ENCODE measurements around the gene ARL3. TPM values are rescaled to one million over a fixed set of nuclear protein-coding genes. Genes with fewer than 3 reads are reported as not detected.

ARL3 gene
- total and polyA plus RNA-seq, 2 experiments from 2014 or later = 8.5 to 22.6 TPM

DNA sequence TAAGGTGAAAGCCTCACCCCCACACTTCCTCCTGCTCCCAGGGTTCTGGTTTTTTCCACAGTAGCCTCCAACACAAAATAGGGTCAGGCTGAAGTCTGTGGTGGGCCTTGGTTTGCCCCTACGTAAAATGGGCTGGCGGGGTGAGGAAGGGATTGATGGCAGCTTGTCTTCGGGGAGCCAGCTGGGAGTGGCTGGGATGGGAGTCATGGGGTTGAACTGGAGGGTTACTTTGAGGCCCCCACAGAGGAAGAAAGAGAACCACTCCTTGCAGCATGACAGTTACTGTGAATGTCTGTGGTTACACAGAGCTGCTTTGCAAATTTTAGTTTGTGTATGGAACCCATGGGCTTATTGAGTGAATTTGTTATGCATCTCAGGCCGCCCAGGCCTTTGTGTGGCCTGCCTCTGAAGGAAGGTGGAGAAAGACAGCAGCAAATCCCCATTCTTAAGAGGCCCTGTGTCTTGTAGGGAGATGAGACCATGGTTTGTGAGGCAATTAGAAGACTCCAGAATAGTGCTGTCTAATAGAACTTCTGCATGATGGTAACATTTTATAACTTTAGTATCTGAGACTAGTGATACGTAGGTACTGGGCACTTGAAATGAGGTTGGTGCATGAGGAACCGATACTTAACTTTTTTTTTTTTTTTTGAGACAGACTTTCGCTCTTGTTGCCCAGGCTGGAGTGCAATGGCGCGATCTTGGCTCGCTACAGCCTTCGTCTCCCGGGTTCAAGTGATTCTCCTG, 61.9 kb downstream of the ARL3 start:
- Histone ChIP-seq H3K27ac (ENCODE audit: low read depth) (no peak overlapping the region), H3K4me3 (no peak overlapping the region), H3K4me1 (ENCODE audit: insufficient read depth) (peaks cover 22% of the 10 kb centered on the region), H4K20me1 (replicated peaks; ENCODE audit: insufficient read depth) (peaks cover 4% of the 10 kb centered on the region; the same call in 1 of the 2 replicates), H3K36me3 (ENCODE audit: insufficient read depth) (no peaks in the 10 kb centered on the region), H3K79me2 (replicated peaks; ENCODE audit: insufficient read depth) (peaks cover 55% of the 10 kb centered on the region), H3K27me3 (ENCODE audit: insufficient read depth) (no peaks in the 10 kb centered on the region), H3K4me2 (no peak overlapping the region), H3K9me2 (ENCODE audit: insufficient read depth) (no peaks in the 10 kb centered on the region), H2AFZ (no peak overlapping the region), H3F3A (replicated peaks; ENCODE audit: low read depth) (no peaks in the 10 kb centered on the region)
- H3K27me3 Mint-ChIP-seq (ENCODE audit: insufficient read depth, low read depth, poor library complexity) = peaks cover 17% of the 10 kb centered on the region
- ATAC-seq = no peak
- TF ChIP-seq EZH2phosphoT487 (IDR thresholded peaks at IDR 0.05; ENCODE audit: unreplicated experiment) (no peak), NANOG (IDR thresholded peaks at IDR 0.05; ENCODE audit: borderline replicate concordance) (no peak)
- H3K9me3 Mint-ChIP-seq = no peaks in the 10 kb centered on the region
- peaks cover 53% of the 10 kb centered on the region for H3K4me1 Mint-ChIP-seq
- H3K4me3 Mint-ChIP-seq = no peak overlapping the region
- H3K27ac Mint-ChIP-seq = no peak overlapping the region
- no peak for DNase-seq (ENCODE audit: low spot score)
- H3K36me3 Mint-ChIP-seq (ENCODE audit: low read depth) = peaks cover 17% of the 10 kb centered on the region

DNA sequence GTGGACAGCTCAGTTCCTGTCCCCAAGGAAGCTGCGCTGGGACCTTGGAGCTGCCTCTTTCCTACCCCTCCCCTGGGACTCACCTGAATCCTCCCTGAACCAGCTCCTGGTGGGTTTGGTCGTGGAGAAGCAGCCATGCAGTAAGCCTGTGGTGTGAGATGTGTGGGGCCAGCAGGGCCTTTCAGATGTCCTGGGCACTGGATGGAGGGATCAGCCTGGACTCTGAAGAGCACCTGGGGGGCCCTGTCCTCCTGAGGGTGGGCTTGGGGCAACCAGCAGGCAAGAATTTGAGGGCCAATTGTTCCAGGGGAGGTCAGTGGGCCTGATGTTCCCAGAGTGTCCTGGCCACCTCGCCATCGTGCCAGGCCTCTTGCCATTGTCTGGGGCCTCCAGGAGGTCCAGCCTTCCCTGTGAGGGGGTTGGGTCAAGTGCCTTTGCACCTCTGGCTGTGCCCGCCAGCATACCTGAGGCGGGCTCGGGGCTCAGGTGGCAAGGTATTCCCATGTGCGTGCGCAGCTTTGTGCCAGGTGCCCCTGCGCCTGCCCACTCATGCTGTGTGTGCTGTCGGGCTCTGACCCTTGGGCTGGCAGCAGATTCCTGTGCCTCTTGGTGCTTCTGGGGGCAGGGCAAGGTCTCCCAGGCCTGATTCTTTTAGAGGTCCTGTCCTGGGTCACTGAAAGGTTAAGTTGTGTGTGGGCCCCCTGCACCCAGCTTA, 62.6 kb downstream of the ARL3 start:
- peaks cover 56% of the 10 kb centered on the region for H3K4me1 Mint-ChIP-seq
- H3K27ac ChIP-seq (ENCODE audit: low read depth) = no peak overlapping the region
- no peaks in the 10 kb centered on the region for H3K27me3 ChIP-seq (ENCODE audit: insufficient read depth)
- H3K9me3 Mint-ChIP-seq = no peaks in the 10 kb centered on the region
- H3K36me3 ChIP-seq (ENCODE audit: insufficient read depth) = no peaks in the 10 kb centered on the region
- peaks cover 17% of the 10 kb centered on the region for H3K27me3 Mint-ChIP-seq (ENCODE audit: insufficient read depth, low read depth, poor library complexity)
- DNase-seq (ENCODE audit: low spot score) (no peak), ATAC-seq (no peak)
- no peak overlapping the region for H3K4me3 ChIP-seq
- no peaks in the 10 kb centered on the region for H3K9me2 ChIP-seq (ENCODE audit: insufficient read depth)
- H3F3A ChIP-seq (replicated peaks; ENCODE audit: low read depth) = no peaks in the 10 kb centered on the region
- H2AFZ ChIP-seq = no peak overlapping the region
- H3K36me3 Mint-ChIP-seq (ENCODE audit: low read depth) = peaks cover 13% of the 10 kb centered on the region
- peaks cover 30% of the 10 kb centered on the region for H3K4me1 ChIP-seq (ENCODE audit: insufficient read depth)
- no peak overlapping the region for H3K4me3 Mint-ChIP-seq
- peaks cover 11% of the 10 kb centered on the region; the same call in 1 of the 2 replicates for H4K20me1 ChIP-seq (replicated peaks; ENCODE audit: insufficient read depth)
- H3K79me2 ChIP-seq (replicated peaks; ENCODE audit: insufficient read depth) = peaks cover 62% of the 10 kb centered on the region
- H3K4me2 ChIP-seq = no peak overlapping the region
- H3K27ac Mint-ChIP-seq = no peak overlapping the region
- TF ChIP-seq ZNF331 (CRISPR knock-in tag; IDR thresholded peaks at IDR 0.05; ENCODE audit: low read depth) = no peak
- no peak for TF ChIP-seq NANOG (IDR thresholded peaks at IDR 0.05; ENCODE audit: borderline replicate concordance)
- TF ChIP-seq STAT1 (IDR thresholded peaks at IDR 0.05; ENCODE audit: unreplicated experiment) = no peak
- TF ChIP-seq EZH2phosphoT487 (IDR thresholded peaks at IDR 0.05; ENCODE audit: unreplicated experiment) = no peak
- TF ChIP-seq CREB1 (CRISPR knock-in tag; IDR thresholded peaks at IDR 0.05; ENCODE audit: low read depth) = no peak
- TF ChIP-seq, protein P1, sequence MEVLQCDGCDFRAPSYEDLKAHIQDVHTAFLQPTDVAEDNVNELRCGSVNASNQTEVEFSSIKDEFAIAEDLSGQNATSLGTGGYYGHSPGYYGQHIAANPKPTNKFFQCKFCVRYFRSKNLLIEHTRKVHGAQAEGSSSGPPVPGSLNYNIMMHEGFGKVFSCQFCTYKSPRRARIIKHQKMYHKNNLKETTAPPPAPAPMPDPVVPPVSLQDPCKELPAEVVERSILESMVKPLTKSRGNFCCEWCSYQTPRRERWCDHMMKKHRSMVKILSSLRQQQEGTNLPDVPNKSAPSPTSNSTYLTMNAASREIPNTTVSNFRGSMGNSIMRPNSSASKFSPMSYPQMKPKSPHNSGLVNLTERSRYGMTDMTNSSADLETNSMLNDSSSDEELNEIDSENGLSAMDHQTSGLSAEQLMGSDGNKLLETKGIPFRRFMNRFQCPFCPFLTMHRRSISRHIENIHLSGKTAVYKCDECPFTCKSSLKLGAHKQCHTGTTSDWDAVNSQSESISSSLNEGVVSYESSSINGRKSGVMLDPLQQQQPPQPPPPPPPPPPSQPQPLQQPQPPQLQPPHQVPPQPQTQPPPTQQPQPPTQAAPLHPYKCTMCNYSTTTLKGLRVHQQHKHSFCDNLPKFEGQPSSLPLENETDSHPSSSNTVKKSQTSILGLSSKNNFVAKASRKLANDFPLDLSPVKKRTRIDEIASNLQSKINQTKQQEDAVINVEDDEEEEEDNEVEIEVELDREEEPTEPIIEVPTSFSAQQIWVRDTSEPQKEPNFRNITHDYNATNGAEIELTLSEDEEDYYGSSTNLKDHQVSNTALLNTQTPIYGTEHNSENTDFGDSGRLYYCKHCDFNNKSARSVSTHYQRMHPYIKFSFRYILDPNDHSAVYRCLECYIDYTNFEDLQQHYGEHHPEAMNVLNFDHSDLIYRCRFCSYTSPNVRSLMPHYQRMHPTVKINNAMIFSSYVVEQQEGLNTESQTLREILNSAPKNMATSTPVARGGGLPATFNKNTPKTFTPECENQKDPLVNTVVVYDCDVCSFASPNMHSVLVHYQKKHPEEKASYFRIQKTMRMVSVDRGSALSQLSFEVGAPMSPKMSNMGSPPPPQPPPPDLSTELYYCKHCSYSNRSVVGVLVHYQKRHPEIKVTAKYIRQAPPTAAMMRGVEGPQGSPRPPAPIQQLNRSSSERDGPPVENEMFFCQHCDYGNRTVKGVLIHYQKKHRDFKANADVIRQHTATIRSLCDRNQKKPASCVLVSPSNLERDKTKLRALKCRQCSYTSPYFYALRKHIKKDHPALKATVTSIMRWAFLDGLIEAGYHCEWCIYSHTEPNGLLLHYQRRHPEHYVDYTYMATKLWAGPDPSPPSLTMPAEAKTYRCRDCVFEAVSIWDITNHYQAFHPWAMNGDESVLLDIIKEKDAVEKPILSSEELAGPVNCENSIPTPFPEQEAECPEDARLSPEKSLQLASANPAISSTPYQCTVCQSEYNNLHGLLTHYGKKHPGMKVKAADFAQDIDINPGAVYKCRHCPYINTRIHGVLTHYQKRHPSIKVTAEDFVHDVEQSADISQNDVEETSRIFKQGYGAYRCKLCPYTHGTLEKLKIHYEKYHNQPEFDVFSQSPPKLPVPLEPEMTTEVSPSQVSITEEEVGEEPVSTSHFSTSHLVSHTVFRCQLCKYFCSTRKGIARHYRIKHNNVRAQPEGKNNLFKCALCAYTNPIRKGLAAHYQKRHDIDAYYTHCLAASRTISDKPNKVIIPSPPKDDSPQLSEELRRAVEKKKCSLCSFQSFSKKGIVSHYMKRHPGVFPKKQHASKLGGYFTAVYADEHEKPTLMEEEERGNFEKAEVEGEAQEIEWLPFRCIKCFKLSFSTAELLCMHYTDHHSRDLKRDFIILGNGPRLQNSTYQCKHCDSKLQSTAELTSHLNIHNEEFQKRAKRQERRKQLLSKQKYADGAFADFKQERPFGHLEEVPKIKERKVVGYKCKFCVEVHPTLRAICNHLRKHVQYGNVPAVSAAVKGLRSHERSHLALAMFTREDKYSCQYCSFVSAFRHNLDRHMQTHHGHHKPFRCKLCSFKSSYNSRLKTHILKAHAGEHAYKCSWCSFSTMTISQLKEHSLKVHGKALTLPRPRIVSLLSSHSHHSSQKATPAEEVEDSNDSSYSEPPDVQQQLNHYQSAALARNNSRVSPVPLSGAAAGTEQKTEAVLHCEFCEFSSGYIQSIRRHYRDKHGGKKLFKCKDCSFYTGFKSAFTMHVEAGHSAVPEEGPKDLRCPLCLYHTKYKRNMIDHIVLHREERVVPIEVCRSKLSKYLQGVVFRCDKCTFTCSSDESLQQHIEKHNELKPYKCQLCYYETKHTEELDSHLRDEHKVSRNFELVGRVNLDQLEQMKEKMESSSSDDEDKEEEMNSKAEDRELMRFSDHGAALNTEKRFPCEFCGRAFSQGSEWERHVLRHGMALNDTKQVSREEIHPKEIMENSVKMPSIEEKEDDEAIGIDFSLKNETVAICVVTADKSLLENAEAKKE (CRISPR knock-in tag; IDR thresholded peaks at IDR 0.05) = no peak
- TF ChIP-seq EZH2 (IDR thresholded peaks at IDR 0.05; ENCODE audit: low read depth, unreplicated experiment) = no peak
- TF ChIP-seq, protein P2, sequence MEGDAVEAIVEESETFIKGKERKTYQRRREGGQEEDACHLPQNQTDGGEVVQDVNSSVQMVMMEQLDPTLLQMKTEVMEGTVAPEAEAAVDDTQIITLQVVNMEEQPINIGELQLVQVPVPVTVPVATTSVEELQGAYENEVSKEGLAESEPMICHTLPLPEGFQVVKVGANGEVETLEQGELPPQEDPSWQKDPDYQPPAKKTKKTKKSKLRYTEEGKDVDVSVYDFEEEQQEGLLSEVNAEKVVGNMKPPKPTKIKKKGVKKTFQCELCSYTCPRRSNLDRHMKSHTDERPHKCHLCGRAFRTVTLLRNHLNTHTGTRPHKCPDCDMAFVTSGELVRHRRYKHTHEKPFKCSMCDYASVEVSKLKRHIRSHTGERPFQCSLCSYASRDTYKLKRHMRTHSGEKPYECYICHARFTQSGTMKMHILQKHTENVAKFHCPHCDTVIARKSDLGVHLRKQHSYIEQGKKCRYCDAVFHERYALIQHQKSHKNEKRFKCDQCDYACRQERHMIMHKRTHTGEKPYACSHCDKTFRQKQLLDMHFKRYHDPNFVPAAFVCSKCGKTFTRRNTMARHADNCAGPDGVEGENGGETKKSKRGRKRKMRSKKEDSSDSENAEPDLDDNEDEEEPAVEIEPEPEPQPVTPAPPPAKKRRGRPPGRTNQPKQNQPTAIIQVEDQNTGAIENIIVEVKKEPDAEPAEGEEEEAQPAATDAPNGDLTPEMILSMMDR (conservative IDR thresholded peaks at IDR 0.05; ENCODE audit: low read depth in 2 of 2) = no peak
- TF ChIP-seq ZNF114 (CRISPR knock-in tag; IDR thresholded peaks at IDR 0.05) = no peak
- no peak for TF ChIP-seq JUNB (IDR thresholded peaks at IDR 0.05; ENCODE audit: unreplicated experiment)
- no peak for TF ChIP-seq POLR2AphosphoS5 (IDR thresholded peaks at IDR 0.05; ENCODE audit: low read depth)
